ENCODE data around the gene USP7.
"Not testable (repeated sequence)": the region's sequence is repeated elsewhere in the genome, so short reads cannot be mapped to it uniquely, and the experiment has no call there.

Gene USP7

GRCh38 chr16:8874388-8874787, 89.3 kb downstream of the USP7 start:
- TF ChIP-seq CTCF (IDR thresholded peaks at IDR 0.05) (no peak), ZFX (IDR thresholded peaks at IDR 0.05; ENCODE audit: borderline replicate concordance) (no peak)
- no peak overlapping the region for H3K27ac ChIP-seq

- H3K27ac ChIP-seq = not testable (repeated sequence)
Observed at GRCh38 chr16:8873866-8874195, 89.9 kb downstream of the USP7 start.

GRCh38 chr16:8872967-8873865, 90.5 kb downstream of the USP7 start:
- TF ChIP-seq ZFX (IDR thresholded peaks at IDR 0.05; ENCODE audit: borderline replicate concordance) (no peak), CTCF (IDR thresholded peaks at IDR 0.05) (peak; percentile 28)
- no peak overlapping the region for H3K27ac ChIP-seq

- no peak for TF ChIP-seq CTCF (IDR thresholded peaks at IDR 0.05)
- no peak for TF ChIP-seq ZFX (IDR thresholded peaks at IDR 0.05; ENCODE audit: borderline replicate concordance)
- H3K27ac ChIP-seq = no peak overlapping the region
Observed at GRCh38 chr16:8872071-8872470, 91.6 kb downstream of the USP7 start.

GRCh38 chr16:8869988-8870241, 93.8 kb downstream of the USP7 start:
- not testable (repeated sequence) for H3K27ac ChIP-seq

- TF ChIP-seq ZFX (IDR thresholded peaks at IDR 0.05; ENCODE audit: borderline replicate concordance) (no peak), CTCF (IDR thresholded peaks at IDR 0.05) (no peak)
- peak overlapping the region; percentile 80 for H3K27ac ChIP-seq
Observed at GRCh38 chr16:8869212-8869987, 94.3 kb downstream of the USP7 start.

- H3K27ac ChIP-seq = peak within 1 kb of the TSS; percentile 80
- TF ChIP-seq ZFX (IDR thresholded peaks at IDR 0.05; ENCODE audit: borderline replicate concordance) (no peak), CTCF (IDR thresholded peaks at IDR 0.05) (no peak)
Observed at GRCh38 chr16:8868416-8869211, 95.1 kb downstream of the USP7 start, which contains the start of gene CARHSP1. Gene CARHSP1 (minus strand): TSS chr16:8869006. CDS start chr16:8859328, 9,678 bp downstream.

- no peak for TF ChIP-seq CTCF (IDR thresholded peaks at IDR 0.05)
- no peak for TF ChIP-seq ZFX (IDR thresholded peaks at IDR 0.05; ENCODE audit: borderline replicate concordance)
- H3K27ac ChIP-seq = peak overlapping the region; percentile 80
Observed at GRCh38 chr16:8867932-8868415, 95.7 kb downstream of the USP7 start.

Measured in 22Rv1 (cell line).